Measurements from ENCODE around the gene CAST.

DNA sequence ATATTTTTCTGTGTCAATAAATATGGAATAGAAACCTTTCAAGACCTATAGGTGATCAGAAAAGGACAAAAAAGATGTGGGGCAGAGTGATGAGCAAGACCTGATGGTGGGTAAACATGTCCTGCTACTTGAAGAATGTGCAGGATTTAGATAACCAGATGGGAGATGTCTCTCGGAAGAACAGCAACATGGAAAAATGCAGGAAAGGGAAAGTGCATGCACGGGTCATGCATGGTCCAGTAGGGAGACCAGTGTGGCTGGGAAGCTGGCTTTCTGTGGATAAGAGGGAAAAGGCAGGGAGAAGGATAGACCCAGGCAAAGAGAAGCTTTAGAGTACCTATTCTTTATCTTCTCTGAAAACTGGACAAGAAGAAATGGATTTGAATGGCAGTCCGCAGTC, 7.1 kb upstream of the CAST start:
- TF ChIP-seq, protein P1, sequence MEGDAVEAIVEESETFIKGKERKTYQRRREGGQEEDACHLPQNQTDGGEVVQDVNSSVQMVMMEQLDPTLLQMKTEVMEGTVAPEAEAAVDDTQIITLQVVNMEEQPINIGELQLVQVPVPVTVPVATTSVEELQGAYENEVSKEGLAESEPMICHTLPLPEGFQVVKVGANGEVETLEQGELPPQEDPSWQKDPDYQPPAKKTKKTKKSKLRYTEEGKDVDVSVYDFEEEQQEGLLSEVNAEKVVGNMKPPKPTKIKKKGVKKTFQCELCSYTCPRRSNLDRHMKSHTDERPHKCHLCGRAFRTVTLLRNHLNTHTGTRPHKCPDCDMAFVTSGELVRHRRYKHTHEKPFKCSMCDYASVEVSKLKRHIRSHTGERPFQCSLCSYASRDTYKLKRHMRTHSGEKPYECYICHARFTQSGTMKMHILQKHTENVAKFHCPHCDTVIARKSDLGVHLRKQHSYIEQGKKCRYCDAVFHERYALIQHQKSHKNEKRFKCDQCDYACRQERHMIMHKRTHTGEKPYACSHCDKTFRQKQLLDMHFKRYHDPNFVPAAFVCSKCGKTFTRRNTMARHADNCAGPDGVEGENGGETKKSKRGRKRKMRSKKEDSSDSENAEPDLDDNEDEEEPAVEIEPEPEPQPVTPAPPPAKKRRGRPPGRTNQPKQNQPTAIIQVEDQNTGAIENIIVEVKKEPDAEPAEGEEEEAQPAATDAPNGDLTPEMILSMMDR (IDR thresholded peaks at IDR 0.05; ENCODE audit: low read length), result no peak
- no peak for TF ChIP-seq EZH2 (IDR thresholded peaks at IDR 0.05; ENCODE audit: borderline replicate concordance, low read length)

All from OCI-LY1 (cell line).